IMR-90 (cell line): ENCODE data around the gene ACSS1. TPM values are rescaled to one million over a fixed set of nuclear protein-coding genes. Genes with fewer than 3 reads are reported as not detected.

Experiments
- ATAC-seq: fragments of 200-7000 bp; cut with Tn5 transposase; 2 replicates; pipeline ENCODE4 v1.9.1; 2020; ENCODE audit warnings: low read depth, mild to moderate bottlenecking, moderate library complexity
- BruUV-seq: library from RNA; stranded (reverse); fragments of 400-500 nt; replicated peaks from 2 replicates; lab custom pipeline; 2021; lab: Mats Ljungman, UMichigan
- CTCF ChIA-PET: fragments of 300-600 bp; formaldehyde crosslinking; extraction: SDS; loops from one replicate; lab custom pipeline; 2021; ENCODE audit warnings: antibody characterized with exemption; lab: Yijun Ruan, JAX
- POLR2A ChIA-PET: fragments of 300-600 bp; sonication (Branson Sonifier 250); formaldehyde crosslinking; loops from one replicate; lab custom pipeline; 2022; ENCODE audit warnings: antibody characterized with exemption; ENCODE audit not compliant: unreplicated experiment; lab: Charles Lee
- DNase-seq: peaks from one replicate; pipeline ENCODE4 v3.0.0; 2013
- H2AFZ ChIP-seq: replicated peaks from 2 replicates; pipeline ENCODE3; 2013; ENCODE audit warnings: low read length, mild to moderate bottlenecking; ENCODE audit not compliant: poor library complexity
- H2AK5ac ChIP-seq: 2 replicates; pipeline ENCODE4 v1.6.1; 2013; ENCODE audit warnings: low read depth, low read length, inconsistent platforms
- H2AK9ac ChIP-seq: replicated peaks from 2 replicates; pipeline ENCODE3; 2013; ENCODE audit warnings: mild to moderate bottlenecking, low read depth, low read length, moderate library complexity; ENCODE audit not compliant: poor library complexity
- H2BK120ac ChIP-seq: 2 replicates; pipeline ENCODE4 v1.6.1; 2013; ENCODE audit warnings: low read depth, low read length, inconsistent platforms
- H2BK15ac ChIP-seq: 3 replicates; pipeline ENCODE4 v1.6.1; 2013; ENCODE audit warnings: low read depth, low read length, inconsistent platforms
- H2BK20ac ChIP-seq: 2 replicates; pipeline ENCODE4 v1.6.1; 2013; ENCODE audit warnings: low read depth, mild to moderate bottlenecking, inconsistent platforms, low read length, moderate library complexity
- H2BK5ac ChIP-seq: 2 replicates; pipeline ENCODE4 v1.6.1; 2013; ENCODE audit warnings: mild to moderate bottlenecking, low read depth, low read length, inconsistent platforms; ENCODE audit not compliant: poor library complexity, severe bottlenecking
- H3K14ac ChIP-seq: replicated peaks from 2 replicates; pipeline ENCODE4 v1.6.1; 2013; ENCODE audit warnings: low read depth, low read length, inconsistent platforms
- H3K18ac ChIP-seq: 2 replicates; pipeline ENCODE4 v1.6.1; 2013; ENCODE audit warnings: low read depth, low read length, control low read depth
- H3K23ac ChIP-seq: 2 replicates; pipeline ENCODE4 v1.6.1; 2013; ENCODE audit warnings: low read depth, low read length, inconsistent platforms
- H3K27ac ChIP-seq: 2 replicates; pipeline ENCODE4 v1.5.1; 2013; ENCODE audit warnings: mild to moderate bottlenecking, control low read depth, low read length; ENCODE audit not compliant: insufficient read depth
- H3K27me3 ChIP-seq: 2 replicates; pipeline ENCODE4 v1.6.1; 2013; ENCODE audit warnings: low read length; ENCODE audit not compliant: control insufficient read depth, insufficient read depth
- H3K36me3 ChIP-seq: 2 replicates; pipeline ENCODE4 v1.6.1; 2013; ENCODE audit warnings: low read length, mixed read lengths; ENCODE audit not compliant: control insufficient read depth, insufficient read depth
- H3K4ac ChIP-seq: 2 replicates; pipeline ENCODE4 v1.6.1; 2013; ENCODE audit warnings: low read depth, low read length, inconsistent platforms
- H3K4me1 ChIP-seq: 2 replicates; pipeline ENCODE4 v1.6.1; 2013; ENCODE audit warnings: low read length, mixed read lengths; ENCODE audit not compliant: control insufficient read depth, insufficient read depth
- H3K4me2 ChIP-seq: 2 replicates; pipeline ENCODE4 v1.6.1; 2013; ENCODE audit warnings: low read depth, mild to moderate bottlenecking, control low read depth, low read length, moderate library complexity
- H3K4me3 ChIP-seq: 2 replicates; pipeline ENCODE4 v1.5.1; 2013; ENCODE audit warnings: low read depth, mild to moderate bottlenecking, control low read depth, low read length, moderate library complexity; ENCODE audit not compliant: insufficient read depth
- H3K56ac ChIP-seq: 2 replicates; pipeline ENCODE4 v1.6.1; 2013; ENCODE audit warnings: low read length, inconsistent platforms; ENCODE audit not compliant: insufficient read depth; ENCODE audit errors: extremely low read depth
- H3K79me1 ChIP-seq, 2 experiments: 2 replicates each; pipeline ENCODE4 v1.6.1; 2013; ENCODE audit warnings: low read length in 2 of 2, inconsistent platforms in 1 of 2, low read depth in 1 of 2
- H3K9ac ChIP-seq: 2 replicates; pipeline ENCODE4 v1.6.1; 2013; ENCODE audit warnings: low read depth, low read length, control low read depth
- H3K9me1 ChIP-seq: 2 replicates; pipeline ENCODE4 v1.6.1; 2013; ENCODE audit warnings: low read length, inconsistent platforms; ENCODE audit not compliant: insufficient read depth
- H3K9me3 ChIP-seq: 2 replicates; pipeline ENCODE4 v1.6.1; 2013; ENCODE audit warnings: low read length; ENCODE audit not compliant: control insufficient read depth, insufficient read depth
- H4K20me1 ChIP-seq: 2 replicates; pipeline ENCODE4 v1.6.1; 2013; ENCODE audit warnings: low read length, inconsistent platforms; ENCODE audit not compliant: insufficient read depth
- H4K5ac ChIP-seq: 2 replicates; pipeline ENCODE4 v1.6.1; 2013; ENCODE audit warnings: mild to moderate bottlenecking, low read depth, low read length, control low read depth
- H4K8ac ChIP-seq, 2 experiments: 2 replicates each; pipeline ENCODE4 v1.6.1; 2013; ENCODE audit warnings: low read depth in 2 of 2, low read length in 2 of 2, control low read depth in 1 of 2, inconsistent platforms in 1 of 2
- H4K91ac ChIP-seq: 2 replicates; pipeline ENCODE4 v1.6.1; 2013; ENCODE audit warnings: low read depth, low read length, inconsistent platforms; ENCODE audit not compliant: insufficient read depth
- BHLHE40 ChIP-seq: fragments of 150-350 bp; IDR thresholded peaks from 2 replicates; pipeline ENCODE4 v1.6.1; 2016; ENCODE audit warnings: mild to moderate bottlenecking, low read depth, low read length
- CEBPB ChIP-seq: IDR thresholded peaks from 2 replicates; pipeline ENCODE4 v1.6.1; 2012; ENCODE audit warnings: low read depth, low read length, improper control_type of control experiment
- CHD1 ChIP-seq: IDR thresholded peaks from 2 replicates; pipeline ENCODE4 v1.6.1; 2012; ENCODE audit warnings: low read depth, low read length, improper control_type of control experiment
- CTCF ChIP-seq: conservative IDR thresholded peaks from 2 replicates; pipeline ENCODE4 v1.5.1; 2012; ENCODE audit warnings: mild to moderate bottlenecking, low read depth, low read length, improper control_type of control experiment
- FOS ChIP-seq: fragments of 150-350 bp; IDR thresholded peaks from 2 replicates; pipeline ENCODE4 v1.6.1; 2016; ENCODE audit warnings: low read depth, low read length
- MAFK ChIP-seq: IDR thresholded peaks from 2 replicates; pipeline ENCODE4 v1.6.1; 2012; ENCODE audit warnings: low read depth, low read length, improper control_type of control experiment
- MAZ ChIP-seq: IDR thresholded peaks from 2 replicates; pipeline ENCODE4 v1.6.1; 2012; ENCODE audit warnings: low read depth, mild to moderate bottlenecking, low read length, improper control_type of control experiment, moderate library complexity, borderline replicate concordance
- MXI1 ChIP-seq: IDR thresholded peaks from 2 replicates; pipeline ENCODE4 v1.6.1; 2012; ENCODE audit warnings: low read depth, mild to moderate bottlenecking, low read length, moderate library complexity, borderline replicate concordance
- NFE2L2 ChIP-seq: fragments of 150-350 bp; IDR thresholded peaks from 2 replicates; pipeline ENCODE4 v1.6.1; 2016; ENCODE audit warnings: low read depth, mild to moderate bottlenecking, low read length
- POLR2A ChIP-seq: IDR thresholded peaks from 2 replicates; pipeline ENCODE4 v1.6.1; 2012; ENCODE audit warnings: mild to moderate bottlenecking, low read depth, low read length
- RAD21 ChIP-seq: IDR thresholded peaks from 2 replicates; pipeline ENCODE4 v1.6.1; 2012; ENCODE audit warnings: low read length, improper control_type of control experiment
- RCOR1 ChIP-seq: IDR thresholded peaks from 2 replicates; pipeline ENCODE4 v1.6.1; 2012; ENCODE audit warnings: mild to moderate bottlenecking, low read length, improper control_type of control experiment; ENCODE audit not compliant: insufficient replicate concordance
- RFX5 ChIP-seq: IDR thresholded peaks from 2 replicates; pipeline ENCODE4 v1.8.0; 2012; ENCODE audit warnings: low read depth, mild to moderate bottlenecking, low read length, moderate library complexity
- SMC3 ChIP-seq: fragments of 150-350 bp; IDR thresholded peaks from 2 replicates; pipeline ENCODE4 v1.6.1; 2016; ENCODE audit warnings: low read depth, mild to moderate bottlenecking, antibody characterized with exemption, low read length, moderate library complexity
- WGBS, 2 experiments: methylation state at CpG; one replicate each; pipeline versions ENCODE4 v1.1.5 to v1.1.7; 2013; ENCODE audit warnings: missing lambda C conversion rate in 2 of 2; ENCODE audit not compliant: insufficient read length in 1 of 2; ENCODE audit errors: extremely low coverage in 2 of 2; 5-methylcytosine and 5-hydroxymethylcytosine counted together
- dilution Hi-C: fragments of 300-500 bp; cut with HindIII; formaldehyde crosslinking; loops from one replicate; pipeline ENCODE4 v1.14.3; 2018; ENCODE audit warnings: low sequenced_read_pairs; ENCODE audit not compliant: unreplicated experiment
- in situ Hi-C: fragments of 300-500 bp; cut with MboI; formaldehyde crosslinking; loops from 3 replicates; pipeline ENCODE4 v1.14.3; 2019; ENCODE audit warnings: low sequenced_read_pairs, inconsistent platforms, mixed read lengths
- intact Hi-C: fragments of 100-400 bp; cut with micrococcal nuclease; formaldehyde crosslinking; loops from 2 replicates; pipeline ENCODE4 v1.10.0; 2022
- polyA plus RNA-seq, 3 experiments: library from polyadenylated mRNA; depleted of rRNA; stranded (reverse); fragments of >200 nt; gene quantifications; 2 replicates each; pipeline ENCODE4 v1.2.3, GENCODE V29; 2012; ENCODE audit warnings: low replicate concordance in 1 of 3
- total RNA-seq: library from RNA; depleted of rRNA; stranded (reverse); fragments of >200 nt; gene quantifications from 2 replicates; pipeline ENCODE4 v1.2.3, GENCODE V29; 2012
- TF ChIP-seq, protein P1 (sequence below): fragments of 150-350 bp; IDR thresholded peaks from 2 replicates; pipeline ENCODE4 v1.6.1; 2017; ENCODE audit warnings: mild to moderate bottlenecking, antibody characterized with exemption, low read length, low read depth
- TF ChIP-seq, protein P2 (sequence below): fragments of 150-350 bp; IDR thresholded peaks from 2 replicates; pipeline ENCODE4 v1.6.1; 2016; ENCODE audit warnings: low read depth, mild to moderate bottlenecking, low read length, moderate library complexity, borderline replicate concordance

The ACSS1 gene
- total and polyA plus RNA-seq, 2 of the 4 experiments (the other 2 are of a cell fraction): 0.72 to 1.2 TPM

DNA sequence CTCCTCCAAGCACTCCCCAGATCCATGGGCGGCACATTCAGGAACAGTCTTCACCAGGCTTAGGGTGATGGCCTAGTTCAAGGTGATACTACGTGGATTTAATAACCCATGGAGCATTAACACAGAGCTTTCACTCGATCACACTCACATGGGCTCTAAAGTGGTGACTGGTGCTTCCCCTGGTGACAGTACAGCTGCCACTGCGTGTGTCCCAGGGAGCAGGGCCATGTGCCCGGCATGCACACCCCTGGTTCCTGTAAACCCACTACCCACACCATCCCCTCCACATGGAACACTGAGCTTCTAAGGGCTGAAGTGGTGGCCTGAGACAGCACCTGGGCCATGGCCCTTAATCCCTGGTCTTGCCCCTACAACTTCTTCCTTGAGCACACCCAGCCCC is 37.6 kb downstream of the ACSS1 start:
- ChIA-PET POLR2A (no interaction called here), CTCF (no interaction called here)
- in situ Hi-C loops: no loop called here
- no peak overlapping the region for H3K27ac ChIP-seq
- H4K8ac ChIP-seq: no peak overlapping the region
- ATAC-seq: no peak
- DNase-seq: no peak
- 0 out of 2 replicates have a peak, but pooled peaks cover 3% of the 10 kb centered on the region for H3K9me1 ChIP-seq
- no peaks in the 10 kb centered on the region for H4K20me1 ChIP-seq
- H3K27me3 ChIP-seq: peaks cover 3% of the 10 kb centered on the region; the same call in 1 of the 2 replicates
- H3K14ac ChIP-seq: no peak overlapping the region
- dilution Hi-C loops: no loop called here
- no peak overlapping the region for H3K9ac ChIP-seq
- H3K23ac ChIP-seq: no peak overlapping the region
- H3K79me1 ChIP-seq: no peaks in the 10 kb centered on the region
- no peak overlapping the region for H2AK9ac ChIP-seq
- H2BK5ac ChIP-seq: no peak overlapping the region
- no peak overlapping the region for H3K4me3 ChIP-seq
- no peak overlapping the region for H2BK20ac ChIP-seq
- BruUV-seq: no TSS peak
- H3K4me1 ChIP-seq: peaks cover 2% of the 10 kb centered on the region; the same call in 1 of the 2 replicates
- no peaks in the 10 kb centered on the region for H3K36me3 ChIP-seq
- H3K4me2 ChIP-seq: no peak overlapping the region
- no peaks in the 10 kb centered on the region for H3K9me3 ChIP-seq
- no peak for TF ChIP-seq RAD21
- no peak for TF ChIP-seq CTCF
- TF ChIP-seq POLR2A: no peak
- TF ChIP-seq FOS: no peak
- no peak for TF ChIP-seq RFX5
- TF ChIP-seq SMC3: no peak
- TF ChIP-seq, protein P1, sequence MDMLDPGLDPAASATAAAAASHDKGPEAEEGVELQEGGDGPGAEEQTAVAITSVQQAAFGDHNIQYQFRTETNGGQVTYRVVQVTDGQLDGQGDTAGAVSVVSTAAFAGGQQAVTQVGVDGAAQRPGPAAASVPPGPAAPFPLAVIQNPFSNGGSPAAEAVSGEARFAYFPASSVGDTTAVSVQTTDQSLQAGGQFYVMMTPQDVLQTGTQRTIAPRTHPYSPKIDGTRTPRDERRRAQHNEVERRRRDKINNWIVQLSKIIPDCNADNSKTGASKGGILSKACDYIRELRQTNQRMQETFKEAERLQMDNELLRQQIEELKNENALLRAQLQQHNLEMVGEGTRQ: no peak
- no peak for TF ChIP-seq MAZ
- no peak for TF ChIP-seq RCOR1
- TF ChIP-seq BHLHE40: no peak
- TF ChIP-seq CHD1: no peak
- TF ChIP-seq, protein P2, sequence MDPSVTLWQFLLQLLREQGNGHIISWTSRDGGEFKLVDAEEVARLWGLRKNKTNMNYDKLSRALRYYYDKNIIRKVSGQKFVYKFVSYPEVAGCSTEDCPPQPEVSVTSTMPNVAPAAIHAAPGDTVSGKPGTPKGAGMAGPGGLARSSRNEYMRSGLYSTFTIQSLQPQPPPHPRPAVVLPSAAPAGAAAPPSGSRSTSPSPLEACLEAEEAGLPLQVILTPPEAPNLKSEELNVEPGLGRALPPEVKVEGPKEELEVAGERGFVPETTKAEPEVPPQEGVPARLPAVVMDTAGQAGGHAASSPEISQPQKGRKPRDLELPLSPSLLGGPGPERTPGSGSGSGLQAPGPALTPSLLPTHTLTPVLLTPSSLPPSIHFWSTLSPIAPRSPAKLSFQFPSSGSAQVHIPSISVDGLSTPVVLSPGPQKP: no peak
- no peak for TF ChIP-seq MXI1
- no peak for TF ChIP-seq MAFK
- no peak for TF ChIP-seq NFE2L2
- no peak for TF ChIP-seq CEBPB
- no peak overlapping the region for H4K91ac ChIP-seq
- H3K56ac ChIP-seq: no peak overlapping the region
- intact Hi-C loops: no loop called here
- no peak overlapping the region for H3K4ac ChIP-seq
- H2BK15ac ChIP-seq: no peak overlapping the region
- no peak overlapping the region for H4K5ac ChIP-seq
- no peak overlapping the region for H2BK120ac ChIP-seq
- H3K18ac ChIP-seq: no peak overlapping the region
- H2AFZ ChIP-seq: no peak overlapping the region
- no peak overlapping the region for H2AK5ac ChIP-seq
- 100% methylated on average over 1 of the region's 5 CpGs; no CpG with 5 or more reads in 1 of the 2 experiments for WGBS, 2 experiments
